Natural killer cell (primary cell): ENCODE results near the gene PRKAG2. TPM values are rescaled to one million over a fixed set of nuclear protein-coding genes. Genes with fewer than 3 reads are reported as not detected.

Experiments used
- ATAC-seq, 3 donors: fragments of 150-1000 bp in 2 of 3; fragments of 200-7000 bp in 1 of 3; cut with Tn5 transposase; 1 replicate in 1 of 3; 2 replicates in 2 of 3; pipeline ENCODE4 v1.10.0; 2021; ENCODE audit warnings: mild to moderate bottlenecking in 2 of 3, moderate library complexity in 2 of 3
- DNase-seq, 2 donors: peaks; one replicate each; pipeline versions ENCODE4 v3.0.0 to v3.0.0-alpha.2; 2013 to 2021; ENCODE audit warnings: mixed read lengths in 1 of 2
- H3K27ac ChIP-seq: one replicate; pipeline ENCODE4 v1.5.1; 2013; ENCODE audit warnings: mild to moderate bottlenecking, low read length
- H3K27me3 ChIP-seq: one replicate; pipeline ENCODE4 v1.6.1; 2013; ENCODE audit warnings: low read length; ENCODE audit not compliant: control insufficient read depth, insufficient read depth
- H3K36me3 ChIP-seq: one replicate; pipeline ENCODE4 v1.6.1; 2013; ENCODE audit warnings: low read length; ENCODE audit not compliant: control insufficient read depth, insufficient read depth
- H3K4me1 ChIP-seq: one replicate; pipeline ENCODE4 v1.6.1; 2013; ENCODE audit warnings: low read length; ENCODE audit not compliant: control insufficient read depth, insufficient read depth
- H3K4me3 ChIP-seq: one replicate; pipeline ENCODE4 v1.5.1; 2013; ENCODE audit warnings: low read length
- H3K9me3 ChIP-seq: one replicate; pipeline ENCODE4 v1.6.1; 2013; ENCODE audit warnings: low read length; ENCODE audit not compliant: control insufficient read depth, insufficient read depth
- H3K27ac Mint-ChIP-seq, 2 donors: one replicate each; pipeline ENCODE4 v1.8.0; 2022; ENCODE audit warnings: mild to moderate bottlenecking in 2 of 2, mixed read lengths in 2 of 2, moderate library complexity in 1 of 2
- H3K27me3 Mint-ChIP-seq, 2 donors: one replicate each; pipeline ENCODE4 v1.8.0; 2022; ENCODE audit warnings: low read depth in 2 of 2, mixed read lengths in 2 of 2
- H3K36me3 Mint-ChIP-seq: one replicate; pipeline ENCODE4 v1.8.0; 2022; ENCODE audit warnings: mixed read lengths
- H3K4me1 Mint-ChIP-seq, 2 donors: one replicate each; pipeline ENCODE4 v1.8.0; 2022; ENCODE audit warnings: mixed read lengths in 2 of 2
- H3K4me3 Mint-ChIP-seq: one replicate; pipeline ENCODE4 v1.8.0; 2022; ENCODE audit warnings: mild to moderate bottlenecking, moderate library complexity, mixed read lengths
- H3K9me3 Mint-ChIP-seq, 2 donors: one replicate each; pipeline ENCODE4 v1.8.0; 2022; ENCODE audit warnings: mixed read lengths in 2 of 2
- CTCF ChIP-seq: fragments of 200-600 bp; IDR thresholded peaks from one replicate; pipeline ENCODE4 v1.8.0; 2022; ENCODE audit warnings: antibody characterized with exemption
- WGBS: methylation state at CpG from one replicate; pipeline ENCODE4 v1.1.7; 2013; ENCODE audit warnings: missing lambda C conversion rate; ENCODE audit not compliant: insufficient coverage; 5-methylcytosine and 5-hydroxymethylcytosine counted together
- intact Hi-C: fragments of 100-400 bp; cut with micrococcal nuclease; formaldehyde crosslinking; loops from one replicate; pipeline ENCODE4 v1.14.2; 2022
- total RNA-seq, 4 donors: library from RNA; stranded (reverse); fragments of 120-200 nt in 1 of 4; gene quantifications; one replicate each; pipeline versions ENCODE4 v1.2.3 to v1.2.4, GENCODE V29; 2013 to 2022

The PRKAG2 gene
- total RNA-seq, 3 donors from 2014 or later (not counting 1 experiment from before 2014, with no cell fraction given) = 42.6 to 66.5 (median 64.4) TPM

GRCh38 chr7:151687523-151688235 lies 189.2 kb downstream of the PRKAG2 start:
- Histone ChIP-seq H3K36me3 (no peaks in the 10 kb centered on the region), H3K4me1 (no peaks in the 10 kb centered on the region), H3K27ac (no peak overlapping the region), H3K27me3 (no peaks in the 10 kb centered on the region), H3K9me3 (no peaks in the 10 kb centered on the region), H3K4me3 (no peak overlapping the region)
- Mint-ChIP-seq H3K9me3 (no peaks in the 10 kb centered on the region), H3K4me1 (peaks cover 0 to 3% of the 10 kb centered on the region in 2 donors), H3K36me3 (no peaks in the 10 kb centered on the region), H3K27ac (no peak overlapping the region), H3K4me3 (no peak overlapping the region), H3K27me3 (no peaks in the 10 kb centered on the region)
- TF ChIP-seq CTCF = no peak
- intact Hi-C loops = no loop called here
- no peak for DNase-seq
- 83% methylated on average over 14 of the region's 16 CpGs for WGBS
- ATAC-seq = no peak

GRCh38 chr7:151686826-151687225 lies 190.1 kb downstream of the PRKAG2 start:
- H3K27me3 Mint-ChIP-seq = no peaks in the 10 kb centered on the region
- Histone ChIP-seq H3K27ac (no peak overlapping the region), H3K27me3 (no peaks in the 10 kb centered on the region), H3K4me3 (no peak overlapping the region), H3K36me3 (no peaks in the 10 kb centered on the region), H3K9me3 (no peaks in the 10 kb centered on the region), H3K4me1 (no peaks in the 10 kb centered on the region)
- no peaks in the 10 kb centered on the region for H3K9me3 Mint-ChIP-seq
- no peaks in the 10 kb centered on the region for H3K36me3 Mint-ChIP-seq
- ATAC-seq (no peak), DNase-seq (no peak)
- peaks cover under 1 to 4% of the 10 kb centered on the region in 2 donors for H3K4me1 Mint-ChIP-seq
- no peak overlapping the region for H3K4me3 Mint-ChIP-seq
- intact Hi-C loops = no loop called here
- TF ChIP-seq CTCF = no peak
- no peak overlapping the region for H3K27ac Mint-ChIP-seq
- WGBS = 90% methylated on average over 1 of the region's 2 CpGs

- Mint-ChIP-seq H3K4me1 (peaks cover 5 to 9% of the 10 kb centered on the region in 2 donors), H3K36me3 (no peaks in the 10 kb centered on the region), H3K27ac (no peak overlapping the region), H3K27me3 (no peaks in the 10 kb centered on the region), H3K9me3 (no peaks in the 10 kb centered on the region), H3K4me3 (no peak overlapping the region)
- no peak for TF ChIP-seq CTCF
- intact Hi-C loops = no loop called here
- ATAC-seq (no peak), DNase-seq (no peak)
- H3K27me3 ChIP-seq = no peaks in the 10 kb centered on the region
- no peak overlapping the region for H3K27ac ChIP-seq
- WGBS = 94% methylated on average over 12 of the region's 13 CpGs
- H3K36me3 ChIP-seq = no peaks in the 10 kb centered on the region
- H3K4me3 ChIP-seq = no peak overlapping the region
- H3K4me1 ChIP-seq = no peaks in the 10 kb centered on the region
- H3K9me3 ChIP-seq = no peaks in the 10 kb centered on the region
Measured at GRCh38 chr7:151686016-151686766, 190.7 kb downstream of the PRKAG2 start.
